ENCODE measurements around the gene MORN5.

DNA sequence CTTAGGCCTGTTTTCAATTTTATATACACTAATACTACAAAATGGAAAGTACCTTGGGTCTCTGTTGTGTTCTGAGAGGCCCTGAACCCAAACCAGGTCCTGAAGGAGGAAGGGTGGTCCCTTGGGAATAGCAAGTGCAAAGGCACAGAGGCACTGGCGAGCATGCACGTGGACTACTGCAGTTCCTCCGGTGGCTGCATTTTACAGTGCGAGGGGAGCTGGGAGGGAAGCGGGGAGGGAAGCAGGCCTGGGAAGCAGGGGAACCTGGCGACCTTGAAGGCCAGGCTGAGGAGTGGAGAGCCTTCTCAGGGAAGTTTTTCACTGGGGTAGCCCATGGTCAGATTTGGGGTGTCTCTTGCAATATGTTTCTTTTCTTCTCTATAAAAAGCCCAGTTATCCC lies 33.9 kb downstream of the MORN5 start:
- no peak for TF ChIP-seq CTCF (IDR thresholded peaks at IDR 0.05)
- TF ChIP-seq POLR2AphosphoS5 (IDR thresholded peaks at IDR 0.05), result no peak
- no peak for TF ChIP-seq EP300 (IDR thresholded peaks at IDR 0.05)

All from stomach (tissue), 4 donors.